NOMO-1 treated with DMSO at 0.1 percent for 48 hours (cell line): ENCODE measurements around the gene HS3ST2.
"Not testable (repeated sequence)": the region's sequence is repeated elsewhere in the genome, so short reads cannot be mapped to it uniquely, and the experiment has no call there.

ENCODE experiments used
- DNase-seq: peaks from one replicate; lab custom pipeline; 2025; ENCODE audit not compliant: unreplicated experiment; lab: John Stamatoyannopoulos, UW

The HS3ST2 gene

DNA sequence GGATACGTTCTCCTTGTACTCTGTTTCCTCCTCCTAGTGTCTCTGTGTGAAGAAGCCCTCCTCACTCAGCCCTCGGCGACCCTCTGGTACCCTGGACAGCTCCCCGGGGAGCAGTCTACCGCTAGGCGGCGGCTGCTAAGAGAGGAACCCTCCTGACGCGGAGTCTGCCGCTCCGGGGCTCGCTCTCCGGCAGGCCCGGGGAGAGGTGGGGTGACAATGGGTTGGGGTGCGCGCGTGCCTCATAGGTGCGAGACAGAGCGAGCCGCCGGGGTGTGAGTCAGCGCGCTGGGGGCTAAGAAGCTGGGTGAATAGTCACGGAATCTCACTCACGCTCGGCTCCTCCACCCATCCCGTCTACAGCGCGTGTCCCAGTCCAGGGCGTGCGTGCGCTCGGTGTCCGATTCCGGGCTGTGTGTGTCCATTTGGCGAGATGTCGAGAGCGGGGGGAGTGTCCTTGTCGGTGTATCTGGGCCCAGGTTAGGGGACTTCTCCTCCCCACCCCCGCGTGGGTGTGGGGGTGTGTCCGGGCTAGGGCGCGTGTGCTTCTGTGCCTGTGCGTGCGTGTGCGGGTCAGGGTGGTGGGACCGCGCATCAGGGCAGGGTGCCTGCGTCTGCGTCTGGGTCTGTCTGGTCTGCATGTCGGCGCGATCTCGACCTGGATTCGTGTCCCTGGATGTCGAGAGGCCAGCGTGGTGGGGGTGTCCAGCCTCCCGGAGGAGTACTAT, 577 bp upstream of the HS3ST2 start:
- no peak for DNase-seq

DNA sequence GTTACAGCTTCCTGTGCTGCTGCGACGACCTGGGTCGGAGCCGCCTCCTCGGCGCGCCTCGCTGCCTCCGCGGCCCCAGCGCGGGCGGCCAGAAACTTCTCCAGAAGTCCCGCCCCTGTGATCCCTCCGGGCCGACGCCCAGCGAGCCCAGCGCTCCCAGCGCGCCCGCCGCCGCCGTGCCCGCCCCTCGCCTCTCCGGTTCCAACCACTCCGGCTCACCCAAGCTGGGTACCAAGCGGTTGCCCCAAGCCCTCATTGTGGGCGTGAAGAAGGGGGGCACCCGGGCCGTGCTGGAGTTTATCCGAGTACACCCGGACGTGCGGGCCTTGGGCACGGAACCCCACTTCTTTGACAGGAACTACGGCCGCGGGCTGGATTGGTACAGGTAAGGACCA, 746 bp downstream of the HS3ST2 start:
- DNase-seq = no peak

DNA sequence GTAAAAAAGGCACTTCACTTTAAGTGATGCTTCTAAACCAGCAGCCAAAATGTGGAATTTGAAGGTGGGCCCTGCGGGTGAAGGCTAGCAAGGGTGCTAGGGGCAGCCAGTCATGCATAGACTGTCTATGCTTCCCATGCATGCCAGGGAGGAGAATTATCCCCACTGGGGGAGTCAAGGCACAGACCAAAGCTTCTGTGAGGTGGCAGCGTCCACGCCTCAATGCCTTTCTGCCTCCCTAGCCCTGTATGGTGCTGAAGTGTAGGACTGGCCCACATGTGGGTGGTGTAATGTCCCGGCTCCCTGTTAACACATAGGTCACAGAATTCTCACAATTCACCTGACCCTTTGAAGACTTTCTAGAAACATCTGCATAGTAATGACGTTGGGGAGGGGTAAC, 1.9 kb downstream of the HS3ST2 start:
- DNase-seq = no peak

DNA sequence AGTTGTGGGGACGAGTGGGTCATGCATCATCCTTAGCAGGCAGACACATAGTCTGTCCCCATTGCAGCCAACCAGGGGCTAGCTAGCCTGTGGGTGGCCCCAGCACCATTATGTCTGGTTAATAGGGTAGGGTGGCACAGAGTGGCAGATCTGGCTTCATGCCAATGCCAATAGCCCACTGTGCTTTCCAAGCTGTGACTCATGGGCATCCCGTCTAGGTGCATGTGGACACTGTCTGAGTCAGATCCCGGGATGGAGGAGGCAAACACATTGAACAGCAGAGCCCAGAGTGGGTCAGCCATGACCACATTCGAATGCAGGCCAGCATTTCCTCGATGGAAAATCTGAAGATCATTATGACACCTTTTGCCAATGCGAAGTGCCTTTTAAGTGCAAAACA, 2.5 kb downstream of the HS3ST2 start:
- no peak for DNase-seq

DNA sequence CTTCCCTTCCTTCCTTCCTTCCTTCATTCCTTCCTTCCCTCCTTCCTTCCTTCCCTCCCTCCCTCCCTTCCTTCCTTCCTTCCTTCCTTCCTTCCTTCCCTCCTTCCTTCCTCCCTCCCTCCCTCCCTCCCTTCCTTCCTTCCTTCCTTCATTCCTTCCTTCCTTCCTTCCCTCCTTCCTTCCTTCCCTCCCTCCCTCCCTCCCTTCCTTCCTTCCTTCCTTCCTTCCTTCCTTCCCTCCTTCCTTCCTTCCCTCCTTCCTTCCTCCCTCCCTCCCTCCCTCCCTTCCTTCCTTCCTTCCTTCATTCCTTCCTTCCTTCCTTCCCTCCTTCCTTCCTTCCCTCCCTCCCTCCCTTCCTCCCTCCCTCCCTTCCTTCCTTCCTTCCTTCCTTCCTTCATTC, 4.8 kb downstream of the HS3ST2 start:
- not testable (repeated sequence) for DNase-seq

DNA sequence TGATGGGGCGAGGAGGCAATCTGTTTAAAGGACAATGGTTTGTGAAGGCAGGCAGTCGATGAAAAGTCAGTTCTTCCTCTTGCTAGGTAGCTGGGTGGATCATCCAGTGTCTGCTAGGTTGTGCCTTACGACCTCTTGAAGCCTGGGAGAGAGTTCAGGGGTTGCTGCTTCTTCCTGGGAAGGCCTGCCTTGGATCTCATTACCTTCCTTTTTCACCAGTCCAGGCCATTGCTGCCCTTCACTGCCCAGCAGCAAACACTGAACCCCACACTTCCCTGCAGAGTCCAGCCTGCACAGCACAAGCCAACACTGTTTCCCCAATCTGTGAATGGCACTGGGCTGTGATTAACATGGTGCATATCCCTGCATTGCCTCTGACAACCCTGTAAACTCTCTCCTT, 24.7 kb downstream of the HS3ST2 start:
- no peak for DNase-seq

DNA sequence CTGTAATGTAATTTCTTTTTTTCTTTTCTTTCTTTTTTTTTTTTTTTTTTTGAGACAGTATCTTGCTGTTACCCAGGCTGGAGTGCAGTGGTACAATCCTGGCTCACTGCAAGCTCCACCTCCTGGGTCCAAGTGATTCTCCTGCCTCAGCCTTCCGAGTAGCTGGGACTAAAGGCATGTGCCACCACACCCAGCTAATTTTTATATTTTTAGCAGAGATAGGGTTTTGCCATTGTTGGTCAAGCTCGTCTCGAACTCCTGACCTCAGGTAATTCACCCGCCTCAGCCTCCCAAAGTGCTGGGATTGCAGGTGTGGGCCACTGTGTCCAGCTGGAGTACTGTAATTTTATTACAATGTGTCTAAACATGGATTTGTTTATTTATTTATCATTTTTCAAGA, 28.1 kb downstream of the HS3ST2 start:
- DNase-seq = not testable (repeated sequence)

DNA sequence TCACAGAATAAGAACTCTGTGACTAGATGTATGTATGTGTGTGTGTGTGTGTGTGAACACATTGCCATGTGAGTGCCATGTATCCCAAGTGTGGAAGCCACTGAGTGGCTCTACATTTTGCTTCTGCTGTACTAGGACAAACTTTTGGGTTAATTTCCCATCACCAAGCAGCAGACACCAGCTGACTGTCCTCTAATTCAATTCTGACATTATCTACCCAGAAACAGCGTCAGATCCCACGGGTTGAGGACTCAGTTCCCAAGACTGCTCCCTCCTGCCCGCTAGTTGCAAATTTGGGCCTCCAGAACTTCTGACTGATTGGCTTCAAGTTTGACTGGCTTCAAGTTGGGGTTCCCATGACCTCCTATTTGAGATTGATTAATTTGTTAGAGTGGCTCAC, 29.2 kb downstream of the HS3ST2 start:
- DNase-seq = no peak

DNA sequence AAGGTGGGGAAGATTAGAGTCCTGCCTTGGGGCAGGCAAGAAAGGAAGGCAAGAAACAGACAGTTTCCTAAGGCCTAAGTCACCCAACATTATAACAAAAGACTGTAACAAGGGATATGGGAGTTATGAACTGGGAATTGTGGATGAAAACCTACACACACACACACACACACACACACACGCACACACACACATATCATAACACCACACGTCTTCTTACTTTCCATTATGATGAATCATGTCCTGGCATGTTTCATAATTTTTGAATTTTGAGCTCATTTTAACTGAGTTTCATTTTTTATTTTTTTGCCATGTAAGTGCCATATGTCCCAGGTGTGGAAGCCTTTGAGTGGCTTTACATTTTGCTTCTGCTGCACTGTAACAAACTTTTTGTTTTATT, 29.9 kb downstream of the HS3ST2 start:
- no peak for DNase-seq

DNA sequence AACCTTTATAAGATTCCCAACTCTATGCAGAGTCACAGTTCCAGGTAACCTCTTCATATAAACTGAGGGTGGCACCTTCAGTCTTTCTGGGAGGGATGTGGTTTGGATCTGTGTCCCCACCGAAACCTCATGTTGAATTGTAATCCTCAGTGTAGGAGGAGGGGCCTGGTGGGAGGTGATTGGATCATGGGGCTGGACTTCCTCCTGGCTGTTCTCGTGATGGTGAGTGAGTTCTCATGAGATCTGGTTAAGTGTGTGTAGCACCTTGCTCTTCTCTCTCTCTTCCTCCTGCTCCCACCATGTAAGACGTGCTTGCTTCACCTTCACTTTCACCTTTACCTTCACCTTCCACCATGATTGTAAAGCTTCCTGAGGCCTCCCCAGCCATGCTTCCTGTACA, 30.5 kb downstream of the HS3ST2 start:
- no peak for DNase-seq

DNA sequence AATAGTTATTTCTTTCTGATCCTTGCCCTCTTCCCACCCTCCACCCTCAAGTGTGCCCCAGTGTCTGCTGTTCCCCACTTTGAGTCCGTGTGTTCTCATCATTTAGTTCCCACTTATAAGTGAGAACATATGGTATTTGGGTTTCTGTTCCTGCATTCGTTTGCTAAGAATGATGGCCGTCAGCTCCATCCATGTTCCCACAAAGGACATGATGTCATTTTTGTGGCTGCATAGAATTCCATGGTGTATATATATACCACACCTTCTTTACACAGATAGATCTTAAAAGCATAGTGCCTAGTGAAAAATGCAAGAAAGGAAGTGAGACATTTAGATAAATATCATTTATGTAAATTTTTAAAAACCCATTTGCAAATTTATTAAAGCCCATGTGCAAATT, 33.1 kb downstream of the HS3ST2 start:
- no peak for DNase-seq

DNA sequence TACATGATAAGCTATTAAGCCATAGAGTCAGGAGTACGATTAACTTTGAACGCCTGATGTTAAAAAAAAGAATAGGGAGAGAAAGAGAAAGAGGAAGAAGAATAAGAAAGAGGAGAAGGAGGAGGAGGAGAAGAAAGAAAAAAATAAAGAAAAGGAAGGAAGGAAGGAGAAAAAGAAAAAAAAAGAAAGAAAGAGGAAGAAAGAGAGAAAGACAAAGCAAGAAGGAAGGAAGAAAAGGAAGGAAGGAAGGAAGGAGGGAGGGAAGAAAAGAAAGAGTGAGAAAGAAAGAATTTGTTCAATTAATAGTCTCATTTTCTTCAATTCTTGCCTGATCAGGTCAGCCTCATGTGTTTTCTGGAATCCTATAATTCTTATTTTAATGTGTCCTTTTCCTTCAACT, 33.7 kb downstream of the HS3ST2 start:
- no peak for DNase-seq

DNA sequence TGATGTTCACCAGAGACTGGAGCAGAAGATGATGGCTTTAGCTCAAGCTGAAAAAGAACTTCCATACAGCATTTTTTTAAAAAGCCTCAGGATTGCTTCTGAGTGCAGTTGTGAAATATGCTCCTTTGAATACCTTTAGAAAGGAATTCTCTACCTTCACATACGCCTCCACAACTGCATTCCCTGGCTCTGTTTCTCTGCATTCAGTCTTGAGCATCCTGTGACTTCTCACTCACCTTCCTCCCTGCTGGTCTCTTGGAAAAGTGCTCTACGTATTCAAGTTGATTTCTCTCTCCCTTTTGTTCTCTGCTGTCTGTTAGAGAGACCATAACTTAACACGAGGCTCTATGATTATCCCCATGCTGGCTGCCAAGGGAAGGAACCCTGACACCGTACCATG, 34.5 kb downstream of the HS3ST2 start:
- DNase-seq = no peak

DNA sequence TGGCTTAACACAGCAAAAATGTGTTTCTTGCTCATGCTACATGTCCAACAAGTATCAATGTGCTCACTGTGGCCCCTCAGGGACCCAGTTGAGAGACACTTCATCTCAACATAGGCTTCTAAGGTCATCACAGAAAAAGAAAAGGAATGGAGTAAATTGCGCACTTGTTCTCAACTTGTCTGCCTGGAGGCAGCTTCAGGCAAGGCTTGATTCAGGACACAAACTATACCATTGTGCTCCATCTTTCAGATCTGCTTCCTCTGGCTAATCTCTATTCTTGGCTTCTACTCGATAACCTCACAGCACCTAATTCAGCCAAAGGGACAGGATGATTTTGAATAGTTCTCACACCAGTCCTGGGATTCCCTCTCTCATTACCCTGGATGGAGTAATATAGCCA, 35.6 kb downstream of the HS3ST2 start:
- no peak for DNase-seq

DNA sequence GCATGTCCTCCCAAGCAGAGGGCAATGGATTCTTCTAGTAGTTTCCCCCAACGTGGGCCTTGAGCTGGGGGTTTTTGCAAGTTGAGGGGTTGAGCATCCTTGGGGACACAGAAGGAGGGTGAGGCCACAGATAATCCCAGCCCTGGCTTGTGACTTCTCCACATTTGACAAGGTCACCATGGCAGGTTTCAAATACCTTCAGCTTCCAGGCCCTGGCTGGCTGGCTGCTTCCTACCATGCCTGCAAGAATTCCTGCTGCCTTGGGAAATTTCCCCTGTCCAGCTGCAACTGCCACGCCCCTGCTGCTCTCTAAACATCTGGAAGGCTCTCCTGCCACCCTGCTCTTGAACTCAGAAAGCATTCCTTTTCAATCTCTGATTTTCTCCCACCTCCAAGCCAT, 41.3 kb downstream of the HS3ST2 start:
- DNase-seq = no peak

DNA sequence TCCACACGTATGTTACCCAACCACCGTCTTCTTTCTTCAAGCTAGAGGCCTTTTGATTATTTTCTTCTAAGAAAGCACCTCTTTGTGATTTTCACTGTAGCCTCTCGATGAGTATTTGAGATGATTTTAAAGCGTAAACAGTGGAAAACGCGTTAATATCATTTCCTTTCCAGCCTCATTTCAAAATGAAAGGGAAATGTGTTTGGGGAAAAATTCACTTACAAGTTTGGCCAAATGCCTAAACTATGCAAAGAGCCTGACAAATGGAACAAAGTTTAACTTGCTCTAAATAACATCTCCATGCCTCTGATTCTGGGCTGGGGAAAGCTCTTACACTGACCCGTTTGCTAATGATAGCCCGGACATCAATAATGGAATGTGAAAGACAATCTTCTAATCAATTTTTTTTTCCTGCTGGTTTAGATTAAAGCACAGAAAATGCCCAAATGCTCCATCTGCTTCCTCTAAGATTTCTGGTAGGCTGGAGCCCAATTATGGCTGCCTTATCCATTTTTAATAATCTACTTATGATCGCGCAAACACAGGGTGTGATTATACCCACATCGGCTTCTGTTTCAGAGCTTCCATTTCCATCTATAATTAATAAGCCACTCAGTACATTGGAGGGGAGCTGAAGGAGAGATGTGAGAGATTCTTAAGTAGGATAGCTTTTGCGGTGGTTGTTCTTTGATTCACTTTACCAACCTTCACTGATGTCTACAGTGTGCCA, 43.5 kb downstream of the HS3ST2 start:
- DNase-seq = peak; percentile 8

DNA sequence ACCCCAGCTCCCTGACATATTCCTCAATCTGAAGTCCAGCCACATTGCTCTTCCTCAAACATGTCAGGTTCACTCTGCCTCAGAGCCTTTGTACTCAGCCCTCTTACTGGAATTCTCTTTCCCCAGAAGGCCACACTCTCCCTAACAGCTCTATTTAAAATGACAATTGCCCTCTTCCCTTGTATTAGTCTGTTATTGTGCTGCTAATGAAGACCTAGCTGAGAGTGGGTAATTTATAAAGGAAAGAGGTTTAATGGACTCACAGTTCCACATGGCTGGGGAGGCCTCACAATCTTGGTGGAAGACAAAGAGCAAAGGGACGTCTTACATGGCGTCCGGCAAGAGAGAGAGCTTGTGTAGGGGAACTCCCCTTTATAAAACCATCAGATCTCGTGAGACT, 46.0 kb downstream of the HS3ST2 start:
- DNase-seq = no peak

DNA sequence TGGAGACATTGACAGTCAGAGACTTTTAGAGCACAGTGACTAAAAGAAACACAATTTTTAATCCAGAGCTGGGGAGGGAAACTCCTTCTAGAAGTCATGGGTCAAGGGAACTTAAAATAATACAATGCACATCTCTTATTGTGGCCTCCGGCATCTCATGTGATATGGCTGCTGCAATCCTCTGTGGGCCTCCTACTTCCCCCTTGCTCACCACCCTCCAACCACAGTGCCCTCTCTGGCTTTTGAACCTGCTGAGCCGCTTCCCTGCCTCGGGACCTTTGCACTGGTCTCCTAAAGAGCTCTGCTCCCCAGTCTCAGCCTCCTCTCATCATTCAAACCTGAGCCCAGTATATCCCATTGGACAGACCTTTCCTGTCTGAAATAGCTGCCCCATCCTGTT, 47.6 kb downstream of the HS3ST2 start:
- no peak for DNase-seq

DNA sequence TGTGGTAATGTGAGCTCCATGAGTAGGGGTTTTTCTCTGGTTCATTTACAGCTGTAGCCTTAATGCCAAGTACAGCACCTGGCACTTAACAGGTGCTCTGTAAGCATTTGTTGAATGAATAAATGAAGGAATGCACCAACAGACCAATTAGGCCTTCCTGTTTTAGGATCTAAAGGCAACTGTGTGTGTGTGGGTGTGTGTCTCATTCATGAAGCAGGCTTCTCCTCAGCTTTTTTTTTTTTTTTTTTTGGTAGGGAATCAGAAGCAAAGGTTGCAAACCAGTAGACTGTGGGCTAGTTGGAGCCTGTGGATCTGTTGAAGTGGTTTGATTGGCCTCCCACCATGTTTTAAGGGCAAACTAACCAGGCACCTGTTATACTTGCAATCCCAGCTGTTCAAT, 48.1 kb downstream of the HS3ST2 start:
- no peak for DNase-seq

DNA sequence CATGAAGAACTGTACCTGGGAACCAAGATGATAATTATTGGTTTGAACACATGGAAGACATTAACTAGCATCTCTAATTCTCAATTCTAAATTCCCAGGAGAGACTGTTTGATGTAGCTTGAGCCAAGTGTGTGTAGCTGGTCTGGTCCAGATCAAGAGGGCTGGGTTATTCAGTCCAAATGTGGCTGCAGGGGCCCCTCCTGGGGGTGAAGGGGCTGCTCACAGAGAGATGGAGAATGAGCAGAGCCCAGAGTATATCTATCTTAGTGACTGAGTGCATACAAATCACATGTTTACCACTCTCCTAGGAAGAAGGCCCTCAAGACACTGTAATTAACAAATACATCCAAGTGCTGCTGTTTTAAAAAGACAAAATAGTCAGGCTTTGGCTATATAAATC, 50.4 kb downstream of the HS3ST2 start:
- DNase-seq = no peak

DNA sequence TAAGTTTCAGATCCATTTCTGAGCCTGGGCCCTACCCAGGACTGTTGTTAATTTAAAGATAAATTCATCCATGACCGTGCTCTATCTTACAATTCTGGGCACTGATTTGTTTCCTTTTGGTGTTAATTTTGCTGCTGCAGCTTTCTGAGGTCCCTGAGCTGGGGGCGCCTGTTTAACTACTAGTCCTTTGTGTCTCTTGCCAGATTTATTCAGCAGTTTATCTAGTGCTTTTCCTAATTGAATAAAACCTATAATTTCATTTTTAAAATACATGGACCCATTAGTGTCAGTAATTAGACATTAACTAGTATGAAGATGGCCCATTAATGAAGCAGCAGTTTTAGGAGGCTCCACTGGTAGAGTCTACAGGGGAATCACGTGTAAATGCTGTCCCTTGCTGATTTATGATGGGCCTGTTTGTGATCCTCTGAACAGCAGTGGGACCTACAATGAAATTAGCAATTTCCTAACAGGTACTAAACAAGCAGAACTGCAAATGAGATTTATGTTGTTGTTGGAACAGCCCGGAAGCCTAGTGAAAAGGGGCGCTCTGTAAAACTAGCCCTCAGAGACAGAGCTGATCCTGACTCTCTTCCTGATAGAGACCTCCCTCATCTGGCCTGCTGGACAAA, 54.7 kb downstream of the HS3ST2 start:
- DNase-seq = no peak

DNA sequence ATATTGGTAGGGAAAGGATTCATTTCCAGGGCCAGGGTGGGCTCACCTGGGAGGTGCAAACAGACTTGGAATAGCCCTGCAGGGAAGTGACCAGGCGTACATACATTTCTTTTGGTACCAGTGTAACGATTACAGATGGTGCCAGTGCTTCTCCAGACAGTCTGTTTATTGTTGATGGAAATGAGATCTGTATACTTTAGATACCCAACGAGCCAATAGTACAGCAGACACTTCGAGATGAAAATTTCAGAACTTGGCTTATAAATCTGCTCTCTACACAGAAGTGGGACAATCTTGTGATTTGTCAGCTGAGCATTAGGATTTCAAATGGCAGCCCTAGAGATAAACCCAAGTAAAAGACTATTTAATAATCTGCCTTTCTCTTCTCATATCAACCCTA, 57.9 kb downstream of the HS3ST2 start:
- DNase-seq = no peak
